Liver (tissue), 9 donors: ENCODE measurements around the gene NINJ1. TPM values are rescaled to one million over a fixed set of nuclear protein-coding genes. Genes with fewer than 3 reads are reported as not detected.

Experiments
- DNase-seq: peaks from one replicate; pipeline ENCODE4 v3.0.0-alpha.2; 2017; ENCODE audit warnings: low spot score
- H3K27ac ChIP-seq, 2 donors: one replicate each; pipeline ENCODE4 v1.7.0; 2013; ENCODE audit warnings: inconsistent platforms in 2 of 2, low read length in 2 of 2, control low read depth in 1 of 2, low read depth in 1 of 2, mild to moderate bottlenecking in 1 of 2
- H3K27me3 ChIP-seq, 4 donors: one replicate each; pipeline versions ENCODE4 v1.6.1 to v1.7.0; 2013; ENCODE audit warnings: low read length in 3 of 4, inconsistent platforms in 1 of 4, mild to moderate bottlenecking in 1 of 4, moderate library complexity in 1 of 4; ENCODE audit not compliant: control insufficient read depth in 4 of 4, insufficient read depth in 4 of 4
- H3K36me3 ChIP-seq, 4 donors: one replicate each; pipeline versions ENCODE4 v1.6.1 to v1.7.0; 2013; ENCODE audit warnings: low read length in 3 of 4, mild to moderate bottlenecking in 3 of 4, low read depth in 1 of 4, moderate library complexity in 1 of 4; ENCODE audit not compliant: control insufficient read depth in 4 of 4, insufficient read depth in 3 of 4
- H3K4me1 ChIP-seq, 4 donors: one replicate each; pipeline versions ENCODE4 v1.6.1 to v1.7.0; 2013; ENCODE audit warnings: low read length in 3 of 4, mild to moderate bottlenecking in 3 of 4, moderate library complexity in 1 of 4; ENCODE audit not compliant: control insufficient read depth in 4 of 4, insufficient read depth in 4 of 4
- H3K4me3 ChIP-seq, 3 donors: one replicate each; pipeline versions ENCODE4 v1.6.1 to v1.7.0; 2013; ENCODE audit warnings: low read length in 3 of 3, control low read depth in 1 of 3, low read depth in 1 of 3, mild to moderate bottlenecking in 1 of 3
- H3K9ac ChIP-seq, 2 donors: one replicate each; pipeline ENCODE4 v1.7.0; 2013; ENCODE audit warnings: low read length in 2 of 2, mild to moderate bottlenecking in 2 of 2, moderate library complexity in 2 of 2, control low read depth in 1 of 2, low read depth in 1 of 2
- H3K9me3 ChIP-seq, 4 donors: one replicate each; pipeline versions ENCODE4 v1.6.1 to v1.7.0; 2013; ENCODE audit warnings: low read length in 3 of 4; ENCODE audit not compliant: control insufficient read depth in 4 of 4
- FOXA1 ChIP-seq: IDR thresholded peaks from 2 replicates; pipeline ENCODE4 v1.6.1; 2016; ENCODE audit warnings: antibody characterized with exemption
- FOXA2 ChIP-seq: IDR thresholded peaks from 2 replicates; pipeline ENCODE4 v1.6.1; 2016; ENCODE audit warnings: antibody characterized with exemption
- GABPA ChIP-seq, 2 donors: IDR thresholded peaks in 1 of 2; conservative IDR thresholded peaks in 1 of 2; 2 replicates each; pipeline ENCODE4 v1.6.1; 2016; ENCODE audit warnings: antibody characterized with exemption in 2 of 2, mild to moderate bottlenecking in 1 of 2, moderate library complexity in 1 of 2
- NR2F2 ChIP-seq: IDR thresholded peaks from 2 replicates; pipeline ENCODE4 v1.6.1; 2016; ENCODE audit warnings: antibody characterized with exemption
- RAD21 ChIP-seq, 2 donors: IDR thresholded peaks; 2 replicates each; pipeline ENCODE4 v1.6.1; 2016; ENCODE audit warnings: antibody characterized with exemption in 2 of 2, mild to moderate bottlenecking in 2 of 2
- RXRA ChIP-seq, 2 donors: IDR thresholded peaks; 2 replicates each; pipeline ENCODE4 v1.6.1; 2017 to 2018; ENCODE audit warnings: antibody characterized with exemption in 2 of 2, mild to moderate bottlenecking in 1 of 2
- SP1 ChIP-seq: IDR thresholded peaks from 2 replicates; pipeline ENCODE4 v1.6.1; 2018; ENCODE audit warnings: antibody characterized with exemption, mild to moderate bottlenecking
- TAF1 ChIP-seq: conservative IDR thresholded peaks from 2 replicates; pipeline ENCODE4 v1.6.1; 2016; ENCODE audit warnings: antibody characterized with exemption, mild to moderate bottlenecking
- YY1 ChIP-seq: IDR thresholded peaks from 2 replicates; pipeline ENCODE4 v1.6.1; 2016; ENCODE audit warnings: antibody characterized with exemption, mild to moderate bottlenecking
- WGBS: extraction: QIAGEN DNeasy Blood & Tissue Kit; methylation state at CpG from one replicate; pipeline ENCODE4 v1.1.7; 2013; 5-methylcytosine and 5-hydroxymethylcytosine counted together
- polyA plus RNA-seq, 2 donors: library from polyadenylated mRNA; stranded (reverse) in 1 of 2; unstranded in 1 of 2; fragments of 200-250 nt in 1 of 2; fragments of >200 nt in 1 of 2; fragmentation: Nextera tagmentation in 1 of 2; extraction: Ambion mirVana in 1 of 2; gene quantifications; one replicate each; pipeline versions ENCODE4 v1.2.1 to v1.2.3, GENCODE V29; 2013 to 2015
- total RNA-seq, 2 donors: library from RNA; depleted of rRNA; stranded (reverse); fragments of >200 nt; gene quantifications; one replicate each; pipeline ENCODE4 v1.2.3, GENCODE V29; 2014
- TF ChIP-seq, protein P1 (sequence below): fragments of 150-350 bp; IDR thresholded peaks from 2 replicates; pipeline ENCODE4 v1.5.1; 2017; ENCODE audit warnings: improper control_type of control experiment, low read depth, low read length; ENCODE audit not compliant: missing input control
- TF ChIP-seq, protein P2 (sequence below): IDR thresholded peaks from 2 replicates; pipeline ENCODE4 v1.6.1; 2016; ENCODE audit warnings: antibody characterized with exemption
- TF ChIP-seq, protein P3 (sequence below): IDR thresholded peaks from 2 replicates; pipeline ENCODE4 v1.6.1; 2016; ENCODE audit warnings: antibody characterized with exemption
- donor health status: healthy.
- donor health status: healthy.
- donor health status: healthy.
- donor health status: healthy.
- donor health status: healthy.

NINJ1 gene
- total and polyA plus RNA-seq, 4 donors = 31.2 to 72.1 (median 55.2) TPM

DNA sequence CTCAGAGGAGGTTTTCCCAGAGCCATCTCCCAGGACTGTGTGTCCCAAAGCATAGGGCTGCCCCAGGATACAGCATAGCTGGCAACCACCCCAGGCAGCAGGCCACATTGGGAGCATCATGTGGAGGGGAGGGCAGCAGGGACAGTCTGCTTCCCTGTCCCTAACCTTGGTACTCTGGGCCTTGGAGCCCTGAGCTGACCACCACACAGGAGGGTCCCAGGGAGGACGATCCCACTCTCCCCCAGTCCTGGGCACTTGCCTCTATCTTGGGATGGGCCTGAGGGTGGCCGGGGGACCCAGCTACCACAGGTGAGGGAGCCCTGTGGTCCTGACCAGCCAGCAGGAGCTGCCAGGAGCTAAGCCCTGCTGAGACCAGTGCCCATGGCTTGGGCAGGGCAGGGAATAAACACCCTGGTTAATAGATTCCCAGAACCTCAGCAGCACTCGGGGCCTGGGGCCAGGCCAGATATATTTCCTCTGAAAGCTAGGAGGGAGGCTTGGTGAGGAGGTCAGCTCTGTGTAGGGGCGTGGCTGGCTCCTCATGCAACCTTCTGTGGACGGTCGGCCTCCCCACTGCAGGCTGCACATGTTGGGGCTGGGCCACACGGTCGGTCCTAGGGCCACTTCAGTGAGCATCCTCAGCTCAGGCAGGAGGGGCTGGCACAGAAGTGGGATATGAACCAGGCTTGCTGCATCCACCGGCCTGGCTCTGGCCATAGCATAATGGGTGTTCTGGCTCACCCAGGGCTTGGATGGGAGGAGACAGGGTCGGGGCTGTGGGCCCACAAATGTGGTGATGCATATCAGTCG lies 4.2 kb downstream of the NINJ1 start:
- no peak for DNase-seq
- no peak overlapping the region for H3K4me3 ChIP-seq
- peaks cover 0 to 8% (median 2%) of the 10 kb centered on the region in 4 donors for H3K36me3 ChIP-seq
- no peak for TF ChIP-seq FOXA1
- TF ChIP-seq GABPA (IDR thresholded peaks at IDR 0.05 in 1 of 2, conservative IDR thresholded peaks at IDR 0.05 in 1 of 2) = no peak
- no peak for TF ChIP-seq FOXA2
- no peak for TF ChIP-seq TAF1
- TF ChIP-seq RAD21 (IDR thresholded peaks at IDR 0.05) = no peak
- TF ChIP-seq, protein P1, sequence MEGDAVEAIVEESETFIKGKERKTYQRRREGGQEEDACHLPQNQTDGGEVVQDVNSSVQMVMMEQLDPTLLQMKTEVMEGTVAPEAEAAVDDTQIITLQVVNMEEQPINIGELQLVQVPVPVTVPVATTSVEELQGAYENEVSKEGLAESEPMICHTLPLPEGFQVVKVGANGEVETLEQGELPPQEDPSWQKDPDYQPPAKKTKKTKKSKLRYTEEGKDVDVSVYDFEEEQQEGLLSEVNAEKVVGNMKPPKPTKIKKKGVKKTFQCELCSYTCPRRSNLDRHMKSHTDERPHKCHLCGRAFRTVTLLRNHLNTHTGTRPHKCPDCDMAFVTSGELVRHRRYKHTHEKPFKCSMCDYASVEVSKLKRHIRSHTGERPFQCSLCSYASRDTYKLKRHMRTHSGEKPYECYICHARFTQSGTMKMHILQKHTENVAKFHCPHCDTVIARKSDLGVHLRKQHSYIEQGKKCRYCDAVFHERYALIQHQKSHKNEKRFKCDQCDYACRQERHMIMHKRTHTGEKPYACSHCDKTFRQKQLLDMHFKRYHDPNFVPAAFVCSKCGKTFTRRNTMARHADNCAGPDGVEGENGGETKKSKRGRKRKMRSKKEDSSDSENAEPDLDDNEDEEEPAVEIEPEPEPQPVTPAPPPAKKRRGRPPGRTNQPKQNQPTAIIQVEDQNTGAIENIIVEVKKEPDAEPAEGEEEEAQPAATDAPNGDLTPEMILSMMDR = no peak
- no peak for TF ChIP-seq SP1
- H3K27me3 ChIP-seq = no peaks in the 10 kb centered on the region
- H3K4me1 ChIP-seq = peaks cover 17 to 65% (median 39%) of the 10 kb centered on the region in 4 donors
- H3K9ac ChIP-seq = no peak overlapping the region
- H3K9me3 ChIP-seq = no peaks in the 10 kb centered on the region
- 76% methylated on average over 11 of the region's 11 CpGs for WGBS
- no peak overlapping the region for H3K27ac ChIP-seq

DNA sequence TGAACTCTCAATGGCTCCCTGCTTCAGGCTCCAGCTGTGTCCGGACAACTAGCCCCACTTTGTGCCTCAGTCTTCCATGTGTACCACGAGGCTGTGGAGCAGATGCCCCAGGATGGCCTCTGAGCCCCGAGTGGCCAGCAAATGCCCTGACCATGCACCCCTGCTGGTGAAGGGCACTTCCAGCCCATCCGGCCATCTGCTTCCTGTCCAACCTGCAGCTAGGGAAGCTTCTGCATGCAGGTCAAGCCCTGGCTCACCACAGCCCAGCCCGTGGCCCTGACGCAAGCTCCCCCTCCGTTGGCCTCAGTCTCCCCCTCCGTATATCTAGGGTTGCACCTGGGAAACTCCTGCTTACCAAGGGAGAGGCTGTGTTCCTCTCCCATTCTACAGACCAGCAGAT lies 4.8 kb downstream of the NINJ1 start:
- no peak overlapping the region for H3K4me3 ChIP-seq
- no peaks in the 10 kb centered on the region for H3K27me3 ChIP-seq
- peaks cover 13 to 59% (median 33%) of the 10 kb centered on the region in 4 donors for H3K4me1 ChIP-seq
- no peak overlapping the region for H3K9ac ChIP-seq
- H3K27ac ChIP-seq = no peak overlapping the region
- TF ChIP-seq NR2F2 = peak; percentile 98
- no peak for TF ChIP-seq SP1
- no peak for TF ChIP-seq GABPA (IDR thresholded peaks at IDR 0.05 in 1 of 2, conservative IDR thresholded peaks at IDR 0.05 in 1 of 2)
- no peak for TF ChIP-seq YY1
- H3K9me3 ChIP-seq = no peaks in the 10 kb centered on the region
- 69% methylated on average over 8 of the region's 8 CpGs for WGBS
- peaks cover 0 to 14% (median 5%) of the 10 kb centered on the region in 4 donors for H3K36me3 ChIP-seq
- DNase-seq = no peak

DNA sequence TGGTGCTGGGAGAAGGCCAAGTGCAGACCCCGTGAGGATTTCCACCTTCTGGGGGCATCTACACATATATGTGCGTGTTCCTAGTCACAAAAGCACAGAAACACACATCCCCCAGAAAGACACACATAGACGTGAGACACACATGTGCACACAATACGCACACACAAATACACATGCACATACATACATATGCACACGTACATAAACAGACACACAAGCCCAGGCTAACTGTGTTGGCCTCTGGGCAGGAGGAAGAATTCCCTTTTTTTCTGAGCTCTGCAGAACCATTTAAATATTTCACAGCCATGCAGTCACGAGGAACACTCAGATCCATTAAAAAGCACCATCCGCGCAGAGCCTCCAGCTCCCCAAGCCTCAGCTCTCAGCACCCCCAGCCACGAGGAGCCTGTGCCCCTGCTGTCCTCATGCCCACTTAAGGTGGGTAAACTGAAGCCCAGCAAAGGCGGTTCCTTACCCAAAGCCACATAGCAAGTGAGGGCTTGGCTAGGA lies 5.3 kb downstream of the NINJ1 start:
- TF ChIP-seq, protein P2, sequence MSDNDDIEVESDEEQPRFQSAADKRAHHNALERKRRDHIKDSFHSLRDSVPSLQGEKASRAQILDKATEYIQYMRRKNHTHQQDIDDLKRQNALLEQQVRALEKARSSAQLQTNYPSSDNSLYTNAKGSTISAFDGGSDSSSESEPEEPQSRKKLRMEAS = no peak
- TF ChIP-seq RAD21 (IDR thresholded peaks at IDR 0.05) (no peak), RXRA (IDR thresholded peaks at IDR 0.05) (no peak), TAF1 (no peak)
- TF ChIP-seq, protein P3, sequence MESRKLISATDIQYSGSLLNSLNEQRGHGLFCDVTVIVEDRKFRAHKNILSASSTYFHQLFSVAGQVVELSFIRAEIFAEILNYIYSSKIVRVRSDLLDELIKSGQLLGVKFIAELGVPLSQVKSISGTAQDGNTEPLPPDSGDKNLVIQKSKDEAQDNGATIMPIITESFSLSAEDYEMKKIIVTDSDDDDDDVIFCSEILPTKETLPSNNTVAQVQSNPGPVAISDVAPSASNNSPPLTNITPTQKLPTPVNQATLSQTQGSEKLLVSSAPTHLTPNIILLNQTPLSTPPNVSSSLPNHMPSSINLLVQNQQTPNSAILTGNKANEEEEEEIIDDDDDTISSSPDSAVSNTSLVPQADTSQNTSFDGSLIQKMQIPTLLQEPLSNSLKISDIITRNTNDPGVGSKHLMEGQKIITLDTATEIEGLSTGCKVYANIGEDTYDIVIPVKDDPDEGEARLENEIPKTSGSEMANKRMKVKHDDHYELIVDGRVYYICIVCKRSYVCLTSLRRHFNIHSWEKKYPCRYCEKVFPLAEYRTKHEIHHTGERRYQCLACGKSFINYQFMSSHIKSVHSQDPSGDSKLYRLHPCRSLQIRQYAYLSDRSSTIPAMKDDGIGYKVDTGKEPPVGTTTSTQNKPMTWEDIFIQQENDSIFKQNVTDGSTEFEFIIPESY = no peak
- Histone ChIP-seq H3K36me3 (peaks cover 4 to 17% (median 7%) of the 10 kb centered on the region in 4 donors), H3K4me3 (no peak overlapping the region), H3K27me3 (no peaks in the 10 kb centered on the region), H3K9ac (no peak overlapping the region), H3K27ac (no peak overlapping the region), H3K4me1 (peaks cover 13 to 59% (median 33%) of the 10 kb centered on the region in 4 donors), H3K9me3 (no peaks in the 10 kb centered on the region)
- whole genome bisulfite sequencing = 88% methylated on average over 10 of the region's 10 CpGs
- no peak for DNase-seq
